ENCODE data around the gene SLC6A13.
"Not testable (repeated sequence)": the region's sequence is repeated elsewhere in the genome, so short reads cannot be mapped to it uniquely, and the experiment has no call there.

The SLC6A13 gene

GRCh38 chr12:262817-263216 is at the start of gene SLC6A13:
Gene SLC6A13, minus strand, starts transcription at chr12:262836. Its CDS starts 2,784 bp downstream, at chr12:260052.
- no peak for DNase-seq

- DNase-seq, result no peak
Observed at GRCh38 chr12:308511-308910, 45.9 kb upstream of the SLC6A13 start.

GRCh38 chr12:307406-307805 is 44.8 kb upstream of the SLC6A13 start:
- no peak for DNase-seq

- DNase-seq, result no peak
Observed at GRCh38 chr12:304805-305204, 42.2 kb upstream of the SLC6A13 start.

- not testable (repeated sequence) for DNase-seq
Observed at GRCh38 chr12:302766-303165, 40.1 kb upstream of the SLC6A13 start.

GRCh38 chr12:300166-300565 is 37.5 kb upstream of the SLC6A13 start:
- not testable (repeated sequence) for DNase-seq

- not testable (repeated sequence) for DNase-seq
Observed at GRCh38 chr12:299511-299910, 36.9 kb upstream of the SLC6A13 start.

- DNase-seq, result not testable (repeated sequence)
Observed at GRCh38 chr12:298059-298458, 35.4 kb upstream of the SLC6A13 start.

GRCh38 chr12:295132-295531 is 32.5 kb upstream of the SLC6A13 start:
- DNase-seq, result no peak

- DNase-seq, result no peak
Observed at GRCh38 chr12:293199-293598, 30.6 kb upstream of the SLC6A13 start.

GRCh38 chr12:292186-292585 is 29.6 kb upstream of the SLC6A13 start:
- DNase-seq, result no peak

GRCh38 chr12:291153-291723 is 28.6 kb upstream of the SLC6A13 start:
- no peak for DNase-seq

GRCh38 chr12:288687-289086 is 26.1 kb upstream of the SLC6A13 start:
- no peak for DNase-seq

GRCh38 chr12:286531-287300 is 24.1 kb upstream of the SLC6A13 start:
- no peak for DNase-seq

GRCh38 chr12:278046-278445 is 15.4 kb upstream of the SLC6A13 start:
- no peak for DNase-seq

- DNase-seq, result no peak
Observed at GRCh38 chr12:275812-276211, 13.2 kb upstream of the SLC6A13 start.

- no peak for DNase-seq
Observed at GRCh38 chr12:273382-273781, 10.7 kb upstream of the SLC6A13 start.

GRCh38 chr12:272942-273341 is 10.3 kb upstream of the SLC6A13 start:
- no peak for DNase-seq

- DNase-seq, result no peak
Observed at GRCh38 chr12:271161-271560, 8.5 kb upstream of the SLC6A13 start.

- no peak for DNase-seq
Observed at GRCh38 chr12:269191-269590, 6.6 kb upstream of the SLC6A13 start.

GRCh38 chr12:268483-268840 is 5.8 kb upstream of the SLC6A13 start:
- no peak for DNase-seq

GRCh38 chr12:267581-268482 is 5.2 kb upstream of the SLC6A13 start:
- DNase-seq, result no peak

GRCh38 chr12:265096-265495 is 2.5 kb upstream of the SLC6A13 start:
- DNase-seq, result no peak

GRCh38 chr12:264269-264668 is 1.6 kb upstream of the SLC6A13 start:
- no peak for DNase-seq

Measured in activated effector memory CD4-positive, alpha-beta T cell treated with Interleukin-2 at 50 U/mL for 16 hours (primary cell).